GM19351 (cell line): Measurements from ENCODE around the gene FBN3.

Experiments used
- ATAC-seq: cut with Tn5 transposase; IDR thresholded peaks from one replicate; pipeline ENCODE4 v1.9.1; 2021; ENCODE audit warnings: mild to moderate bottlenecking, moderate library complexity; ENCODE audit not compliant: unreplicated experiment

FBN3 gene

GRCh38 chr19:8148410-8149260, 757 bp downstream of the FBN3 start:
- ATAC-seq, result no peak

GRCh38 chr19:8148088-8148409, 1.3 kb downstream of the FBN3 start:
- ATAC-seq, result no peak

DNA sequence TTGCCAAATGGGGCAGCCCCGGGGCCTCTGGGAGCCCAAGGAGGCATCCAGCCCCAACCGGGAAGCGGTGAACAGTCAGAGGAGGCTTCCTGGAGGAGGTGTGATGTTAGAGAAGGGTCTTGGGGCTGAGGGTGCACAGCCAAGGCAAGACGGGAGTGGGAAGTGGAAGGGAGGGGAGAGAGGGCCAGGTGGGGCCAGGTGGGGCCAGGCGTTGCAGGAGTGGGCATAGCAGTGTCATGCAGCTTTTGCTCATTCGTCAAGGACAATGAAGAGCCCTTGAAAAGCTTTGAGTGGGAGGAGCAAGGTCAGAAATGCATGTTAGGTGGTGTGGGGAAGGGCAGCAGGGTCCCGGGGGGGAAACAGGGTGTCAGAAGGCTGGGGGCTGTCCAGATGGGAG, 1.8 kb downstream of the FBN3 start:
- no peak for ATAC-seq

GRCh38 chr19:8146877-8147581, 2.4 kb downstream of the FBN3 start:
- no peak for ATAC-seq

DNA sequence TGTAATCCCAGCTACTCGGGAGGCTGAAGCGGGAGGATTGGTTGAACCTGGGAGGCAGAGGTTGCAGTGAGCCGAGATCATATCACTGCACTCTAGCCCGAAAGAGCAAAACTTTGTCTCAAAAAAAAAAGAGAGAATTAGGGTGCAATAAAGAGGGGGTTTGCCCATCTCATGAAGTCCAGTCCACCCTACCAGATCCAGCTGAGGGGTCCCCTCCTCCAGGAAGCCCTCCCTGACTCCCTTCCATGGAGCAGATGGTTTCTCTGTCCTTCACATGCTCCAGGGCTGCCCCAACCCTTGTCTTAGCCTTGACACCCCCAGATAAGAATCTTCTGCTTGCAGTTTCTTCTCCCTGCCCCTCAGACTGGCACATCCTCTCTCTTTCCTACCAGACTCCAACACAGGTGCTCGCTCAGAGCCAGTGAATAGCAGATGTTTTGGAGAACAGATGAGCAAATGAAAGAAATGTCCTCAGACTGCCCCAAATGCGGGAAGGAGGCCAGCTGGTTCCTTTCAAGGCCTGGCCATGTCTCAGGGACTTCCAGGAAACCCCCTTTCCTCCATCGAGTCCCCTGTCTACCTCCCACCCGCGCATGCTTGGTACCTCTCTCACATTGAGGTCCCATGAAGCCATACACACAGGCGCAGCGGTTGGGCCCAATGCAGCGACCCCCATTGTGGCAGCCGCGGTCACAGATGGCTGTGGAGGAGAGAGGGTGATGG, 5.0 kb downstream of the FBN3 start:
- ATAC-seq, result no peak

DNA sequence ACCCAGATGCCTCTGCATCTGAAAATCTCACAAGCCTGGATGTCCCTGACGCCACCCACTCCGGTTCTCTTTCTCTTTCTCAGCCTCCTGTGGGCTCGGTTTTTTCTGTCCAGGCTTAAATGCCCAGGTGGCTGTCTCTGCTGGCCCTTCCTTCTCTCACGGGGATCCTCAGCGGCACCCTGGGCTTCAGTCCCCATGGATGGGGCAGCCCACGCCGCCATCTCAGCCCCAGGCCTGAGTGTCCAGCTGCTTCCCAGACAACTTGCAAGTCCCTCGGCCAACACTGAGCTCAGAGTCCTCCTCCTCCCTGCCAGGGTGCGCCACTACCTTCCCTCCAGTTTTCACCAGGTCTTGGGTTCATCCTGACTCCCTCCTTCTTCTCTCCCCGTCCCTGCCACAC, 6.4 kb downstream of the FBN3 start:
- no peak for ATAC-seq

GRCh38 chr19:8142513-8142900, 6.9 kb downstream of the FBN3 start:
- no peak for ATAC-seq

DNA sequence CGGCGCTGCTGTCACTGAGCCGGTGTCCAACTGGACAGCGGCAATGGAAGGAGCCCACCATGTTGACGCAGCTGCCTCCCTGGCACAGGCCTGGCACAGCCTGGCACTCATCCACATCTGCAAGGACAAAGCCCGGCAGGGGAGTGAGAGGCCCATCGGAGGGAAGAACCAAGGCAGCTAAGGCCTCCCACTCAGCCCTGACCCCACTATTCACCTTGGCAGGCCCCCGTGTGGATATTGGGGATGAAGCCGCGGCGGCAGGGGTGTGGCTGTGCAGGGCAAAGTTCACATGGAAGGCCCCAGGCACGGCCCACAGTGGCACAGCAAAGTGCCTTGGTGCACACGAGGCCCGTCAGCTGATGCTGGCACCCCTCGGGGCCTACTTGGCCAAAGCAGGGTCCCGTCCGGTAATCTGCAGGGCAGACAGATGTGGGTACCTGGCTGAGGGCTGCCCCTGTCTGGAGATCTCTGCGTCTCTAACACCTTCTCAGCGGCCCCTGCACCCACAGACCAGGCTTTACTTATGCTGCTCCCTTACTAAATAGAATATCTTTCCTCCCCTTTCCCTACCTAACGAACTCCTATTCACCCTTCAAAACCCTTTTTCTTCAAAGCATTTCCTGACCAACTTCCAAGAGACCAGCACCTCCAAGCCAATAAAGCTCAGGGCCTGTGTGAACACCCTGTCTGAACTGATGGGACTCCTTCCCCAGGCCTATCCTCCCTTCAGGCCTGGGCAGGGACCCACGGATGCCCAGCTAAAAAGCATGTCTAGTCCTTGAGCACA, 7.5 kb downstream of the FBN3 start:
- no peak for ATAC-seq

GRCh38 chr19:8138201-8138600, 11.2 kb downstream of the FBN3 start:
- no peak for ATAC-seq

- ATAC-seq, result no peak
Measured at GRCh38 chr19:8137425-8137824, 12.0 kb downstream of the FBN3 start.

DNA sequence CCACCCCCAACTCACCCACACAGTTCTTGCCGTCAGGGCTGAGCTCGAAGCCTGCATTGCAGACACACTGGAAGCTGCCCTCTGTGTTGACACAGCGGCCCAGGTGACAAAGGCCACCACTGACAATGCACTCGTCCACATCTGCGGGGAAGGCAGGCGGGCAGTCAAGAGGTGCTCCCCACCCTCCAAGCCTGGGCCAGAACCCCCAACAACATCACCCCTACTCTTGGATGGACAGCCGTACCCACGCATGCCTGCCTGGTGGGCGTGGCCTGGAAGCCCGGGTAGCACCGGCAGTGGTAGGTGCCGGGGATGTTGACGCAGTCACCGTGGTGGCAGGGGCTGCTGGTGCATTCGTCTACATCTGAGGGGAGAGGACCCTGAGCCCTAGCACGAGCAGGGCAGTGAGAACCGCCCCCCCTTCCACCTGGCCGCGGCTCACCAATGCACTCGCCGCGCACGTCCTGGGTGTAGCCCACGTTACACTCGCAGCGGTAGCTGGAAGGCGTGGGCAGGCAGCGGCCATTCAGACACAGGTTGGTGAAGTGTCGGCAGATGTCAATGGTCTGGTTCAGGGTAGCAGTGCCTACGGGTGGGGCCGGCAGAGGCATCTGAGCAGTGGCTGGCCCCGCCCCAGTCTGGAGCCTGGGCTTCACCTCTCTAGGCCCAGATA, 13.3 kb downstream of the FBN3 start:
- no peak for ATAC-seq

DNA sequence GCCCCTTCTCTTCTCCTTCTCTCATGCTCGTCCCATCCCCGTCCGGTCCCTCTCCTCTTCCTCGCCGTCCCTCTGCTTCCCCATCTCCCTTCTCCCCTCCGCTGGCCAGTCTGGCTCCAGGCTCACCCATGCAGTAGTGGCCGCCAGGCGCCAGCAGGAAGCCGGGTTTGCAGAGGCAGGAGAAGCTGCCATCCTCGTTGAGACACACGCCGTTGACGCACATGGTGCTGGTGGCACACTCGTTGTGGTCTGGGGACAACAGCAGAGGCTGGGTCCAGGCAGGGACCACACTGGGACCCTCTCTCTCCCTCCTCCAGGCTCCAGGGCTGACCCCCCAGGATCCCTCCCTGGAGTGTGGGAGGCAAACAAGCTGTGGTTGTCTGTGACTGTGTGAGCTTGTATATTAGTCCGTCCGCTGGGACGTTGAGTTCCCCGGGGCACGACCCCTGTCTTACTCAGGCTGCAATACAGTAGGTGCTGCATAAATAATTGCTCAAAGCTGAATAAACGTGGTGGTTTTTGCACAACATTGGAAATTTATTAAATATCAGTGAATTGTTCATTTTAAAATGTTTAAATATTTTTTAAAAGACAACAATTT, 16.4 kb downstream of the FBN3 start:
- ATAC-seq, result no peak

DNA sequence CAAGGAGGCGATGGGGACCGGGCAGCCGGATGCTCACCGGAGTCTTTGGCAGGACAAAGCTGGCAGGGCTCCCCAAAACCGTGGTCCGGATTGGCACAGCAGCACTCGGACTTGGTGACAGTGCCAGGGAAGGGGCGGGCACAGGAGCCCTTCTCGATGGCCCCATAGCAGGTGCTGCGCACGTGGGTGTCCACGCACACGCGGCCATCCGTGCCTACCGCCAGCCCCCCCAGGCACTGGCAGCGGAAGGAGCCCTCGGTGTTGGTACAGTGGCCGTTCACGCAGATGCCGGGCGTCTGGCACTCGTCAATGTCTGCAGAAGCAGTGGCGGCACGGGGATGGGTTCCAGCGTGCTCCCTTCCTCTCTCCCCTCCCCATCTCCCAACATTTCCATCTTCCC, 17.9 kb downstream of the FBN3 start:
- no peak for ATAC-seq

- no peak for ATAC-seq
Measured at GRCh38 chr19:8129061-8129618, 20.3 kb downstream of the FBN3 start.

GRCh38 chr19:8128551-8128950, 20.8 kb downstream of the FBN3 start:
- ATAC-seq, result no peak

- no peak for ATAC-seq
Measured at GRCh38 chr19:8127311-8127710, 22.1 kb downstream of the FBN3 start.

DNA sequence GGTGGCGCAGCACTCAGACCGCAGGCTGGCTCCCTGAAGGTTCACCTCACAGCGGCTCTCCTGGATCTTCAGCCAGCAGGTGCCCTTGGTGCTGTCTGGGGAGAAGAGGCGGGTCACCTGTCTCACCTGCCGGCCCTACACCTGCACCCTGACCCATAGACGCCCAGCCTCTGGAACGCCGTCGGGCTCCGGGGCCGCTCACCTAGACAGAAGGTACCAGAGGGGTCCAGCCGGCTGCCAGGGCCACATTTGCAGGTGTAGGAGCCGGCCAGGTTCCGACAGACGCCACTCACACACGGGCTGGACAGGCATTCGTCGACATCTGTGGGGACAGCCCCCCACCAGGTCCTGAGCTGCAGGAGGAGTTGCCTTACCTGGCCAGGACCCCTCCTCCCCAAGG, 22.9 kb downstream of the FBN3 start:
- no peak for ATAC-seq

- ATAC-seq, result no peak
Measured at GRCh38 chr19:8126008-8126407, 23.4 kb downstream of the FBN3 start.

- ATAC-seq, result no peak
Measured at GRCh38 chr19:8123683-8124082, 25.7 kb downstream of the FBN3 start.
